ENCODE results near the gene ZFYVE9.

The ZFYVE9 gene

DNA sequence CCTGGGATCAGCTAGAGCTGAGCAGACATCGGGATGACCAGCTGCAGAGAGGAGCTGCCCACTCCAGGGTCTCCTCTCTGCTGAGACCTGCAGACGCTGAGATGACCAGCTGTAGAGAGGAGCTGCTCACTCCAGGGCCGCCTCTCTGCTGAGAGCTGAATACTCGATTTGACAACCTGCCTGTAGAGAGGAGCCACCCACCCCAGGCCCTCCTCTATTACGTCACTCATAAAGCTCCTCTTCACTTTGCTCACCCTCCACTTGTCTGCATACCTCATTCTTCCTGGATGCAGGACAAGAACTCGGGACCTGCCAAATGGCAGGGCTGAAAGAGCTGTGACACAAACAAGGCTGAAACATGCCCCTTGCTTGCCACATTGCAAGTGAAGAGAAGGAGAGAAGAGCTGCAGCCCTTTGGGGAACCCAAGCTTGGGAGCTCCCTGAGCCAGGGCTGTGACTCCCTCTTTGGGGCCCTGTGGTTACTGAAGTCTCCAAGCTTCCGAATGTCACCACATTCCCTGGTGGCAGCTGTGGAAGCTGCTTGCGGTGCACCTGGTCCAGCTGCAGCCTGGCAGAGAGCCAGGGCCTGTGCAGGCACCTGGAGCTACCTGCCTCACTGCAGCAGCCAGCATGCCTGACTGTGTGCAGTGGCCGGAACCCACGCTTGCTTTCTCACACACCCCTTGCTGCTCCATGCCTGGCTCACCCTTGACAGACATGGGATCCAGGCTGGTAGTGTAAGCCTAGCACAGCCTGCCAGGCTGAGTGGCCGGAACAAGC is 164.5 kb downstream of the ZFYVE9 start:
- Histone ChIP-seq H3K4me3 (ENCODE audit: low read depth, low read length) (no peak overlapping the region), H3K27ac (no peak overlapping the region), H3K36me3 (peaks cover 4% of the 10 kb centered on the region; the same call in 1 of the 2 replicates), H3K27me3 (ENCODE audit: insufficient read depth, low read depth, severe bottlenecking) (no peaks in the 10 kb centered on the region), H3K9me3 (ENCODE audit: severe bottlenecking) (no peaks in the 10 kb centered on the region)
- TF ChIP-seq CTCF (IDR thresholded peaks at IDR 0.05; ENCODE audit: low read depth, low read length): no peak
- DNase-seq: no peak

DNA sequence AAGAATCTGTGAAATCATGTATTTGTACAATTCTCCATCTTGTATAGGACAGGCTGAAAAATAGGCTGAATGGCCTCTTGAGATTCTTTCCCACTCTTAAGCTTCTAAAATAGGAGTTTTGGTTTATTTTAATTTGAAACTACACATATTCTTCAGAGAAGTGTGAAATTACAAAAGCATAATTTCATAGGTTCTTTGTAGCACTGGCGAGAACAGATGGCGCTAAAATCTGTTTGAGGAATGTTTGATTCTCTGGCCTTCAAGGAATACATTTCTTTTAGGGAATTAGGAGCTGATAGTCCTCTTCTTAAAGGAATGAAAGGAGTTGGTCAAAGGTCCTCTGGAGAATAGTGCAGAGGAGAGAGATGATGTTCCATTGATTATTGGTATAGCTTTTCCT is 179.2 kb downstream of the ZFYVE9 start:
- no peak for TF ChIP-seq CTCF (IDR thresholded peaks at IDR 0.05; ENCODE audit: low read depth, low read length)
- Histone ChIP-seq H3K27ac (no peak overlapping the region), H3K4me3 (ENCODE audit: low read depth, low read length) (no peak overlapping the region), H3K9me3 (ENCODE audit: severe bottlenecking) (no peaks in the 10 kb centered on the region), H3K36me3 (no peaks in the 10 kb centered on the region), H3K27me3 (ENCODE audit: insufficient read depth, low read depth, severe bottlenecking) (no peaks in the 10 kb centered on the region)
- DNase-seq: no peak

GRCh38 chr1:52323731-52324130 is 181.8 kb downstream of the ZFYVE9 start:
- Histone ChIP-seq H3K27me3 (ENCODE audit: insufficient read depth, low read depth, severe bottlenecking) (no peaks in the 10 kb centered on the region), H3K36me3 (no peaks in the 10 kb centered on the region), H3K9me3 (ENCODE audit: severe bottlenecking) (no peaks in the 10 kb centered on the region), H3K4me3 (ENCODE audit: low read depth, low read length) (no peak overlapping the region), H3K27ac (no peak overlapping the region)
- no peak for DNase-seq
- no peak for TF ChIP-seq CTCF (IDR thresholded peaks at IDR 0.05; ENCODE audit: low read depth, low read length)

GRCh38 chr1:52325786-52326185 is 183.9 kb downstream of the ZFYVE9 start:
- Histone ChIP-seq H3K36me3 (no peaks in the 10 kb centered on the region), H3K9me3 (ENCODE audit: severe bottlenecking) (no peaks in the 10 kb centered on the region), H3K4me3 (ENCODE audit: low read depth, low read length) (no peak overlapping the region), H3K27ac (no peak overlapping the region), H3K27me3 (ENCODE audit: insufficient read depth, low read depth, severe bottlenecking) (no peaks in the 10 kb centered on the region)
- no peak for DNase-seq
- no peak for TF ChIP-seq CTCF (IDR thresholded peaks at IDR 0.05; ENCODE audit: low read depth, low read length)

DNA sequence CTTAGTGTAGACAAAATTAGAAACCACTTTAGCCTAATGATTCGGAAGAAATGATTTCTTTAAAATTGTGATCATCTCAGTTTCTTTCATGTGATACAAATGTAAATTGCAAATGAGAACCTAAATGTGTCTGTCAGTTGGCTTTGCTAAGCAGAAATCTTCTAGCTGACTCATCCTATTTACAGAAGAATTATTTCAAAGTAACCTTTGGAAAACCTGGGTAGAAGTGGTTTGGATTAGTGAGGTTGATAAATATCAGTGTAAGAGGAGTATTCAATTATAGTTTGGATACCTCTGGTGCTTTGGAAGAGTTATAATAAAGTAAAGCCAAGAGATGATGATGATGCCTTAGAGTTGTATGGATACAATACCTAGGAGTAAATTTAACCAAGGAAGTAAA is 186.7 kb downstream of the ZFYVE9 start:
- no peaks in the 10 kb centered on the region for H3K36me3 ChIP-seq
- no peak overlapping the region for H3K27ac ChIP-seq
- no peaks in the 10 kb centered on the region for H3K9me3 ChIP-seq (ENCODE audit: severe bottlenecking)
- no peak for DNase-seq
- H3K27me3 ChIP-seq (ENCODE audit: insufficient read depth, low read depth, severe bottlenecking): no peaks in the 10 kb centered on the region
- TF ChIP-seq CTCF (IDR thresholded peaks at IDR 0.05; ENCODE audit: low read depth, low read length): no peak
- H3K4me3 ChIP-seq (ENCODE audit: low read depth, low read length): no peak overlapping the region

GRCh38 chr1:52332411-52332810 is 190.5 kb downstream of the ZFYVE9 start:
- no peaks in the 10 kb centered on the region for H3K27me3 ChIP-seq (ENCODE audit: insufficient read depth, low read depth, severe bottlenecking)
- no peak for TF ChIP-seq CTCF (IDR thresholded peaks at IDR 0.05; ENCODE audit: low read depth, low read length)
- peaks cover 9% of the 10 kb centered on the region for H3K36me3 ChIP-seq
- H3K27ac ChIP-seq: no peak overlapping the region
- no peak for DNase-seq
- no peak overlapping the region for H3K4me3 ChIP-seq (ENCODE audit: low read depth, low read length)
- H3K9me3 ChIP-seq (ENCODE audit: severe bottlenecking): no peaks in the 10 kb centered on the region
